ENCODE data around the gene OTULINL.
A peak's percentile ranks its signal among the peaks of the same experiment; 100 is the strongest.

The OTULINL gene

DNA sequence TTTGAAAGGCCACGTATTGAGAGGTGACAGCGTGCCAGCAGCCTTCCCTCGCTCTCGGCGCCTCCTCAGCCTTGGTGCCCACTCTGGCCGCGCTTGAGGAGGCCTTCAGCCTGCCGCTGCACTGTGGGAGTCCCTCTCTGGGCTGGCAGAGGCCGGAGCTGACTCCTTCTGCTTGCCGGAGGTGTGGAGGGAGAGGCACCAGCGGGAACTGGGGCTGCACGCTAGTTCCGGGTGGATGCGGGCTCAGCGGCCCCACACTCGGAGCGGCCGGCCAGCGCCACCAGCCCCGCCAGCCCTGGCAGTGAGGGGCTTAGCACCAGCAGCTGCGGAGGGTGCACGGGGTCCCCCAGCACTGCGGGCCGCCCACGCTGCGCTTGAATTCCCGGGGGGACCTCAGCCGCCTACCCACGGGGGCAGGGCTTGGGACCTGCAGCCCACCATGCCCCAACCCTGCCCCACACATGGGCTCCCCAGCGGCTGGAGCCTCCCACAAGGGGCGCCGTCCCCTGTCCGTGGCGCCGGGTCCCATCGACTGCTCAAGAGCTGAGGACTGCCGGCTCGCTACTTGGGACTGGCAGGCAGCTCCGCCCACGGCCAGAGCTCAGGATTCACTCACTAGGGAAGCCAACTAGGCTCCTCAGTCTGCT, 4.4 kb upstream of the OTULINL start:
- DNase-seq (ENCODE audit: low spot score): no peak

DNA sequence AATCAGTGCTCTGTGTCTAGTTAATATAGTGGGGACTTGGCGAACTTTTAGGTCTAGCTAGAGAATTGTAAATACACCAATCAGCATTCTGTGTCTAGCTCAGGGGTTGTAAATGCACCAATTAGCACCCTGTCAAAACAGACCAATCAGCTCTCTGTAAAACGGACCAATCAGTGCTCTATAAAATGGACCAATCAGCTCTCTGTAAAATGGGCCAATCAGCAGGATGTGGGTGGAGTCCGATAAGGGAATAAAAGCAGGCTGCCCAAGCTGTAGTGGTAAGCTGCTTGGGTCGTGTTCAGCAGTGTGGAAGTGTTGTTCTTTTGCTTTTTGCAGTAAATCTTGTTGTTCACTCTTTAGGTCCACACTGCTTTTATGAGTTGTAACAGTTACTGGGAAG, 3.6 kb upstream of the OTULINL start:
- DNase-seq (ENCODE audit: low spot score): no peak

DNA sequence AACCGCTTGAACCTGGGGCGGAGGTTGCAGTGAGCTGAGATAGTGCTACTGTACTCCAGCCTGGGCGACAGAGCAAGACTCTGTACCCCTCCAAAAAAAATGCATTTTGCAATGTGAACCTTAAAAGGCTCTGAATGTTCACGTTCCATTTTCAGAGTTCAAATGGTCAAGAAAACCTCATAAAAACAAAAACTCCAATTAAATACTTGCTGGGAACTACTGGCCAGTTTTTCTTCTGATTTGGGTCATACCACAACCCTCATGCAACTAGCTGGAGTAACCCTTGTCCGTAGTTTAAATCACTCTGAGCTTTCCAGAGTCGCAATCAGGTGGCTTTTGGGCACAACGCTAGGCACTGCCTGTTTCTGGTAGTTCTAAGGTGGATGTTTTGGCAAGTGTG, 2.3 kb upstream of the OTULINL start:
- no peak for DNase-seq (ENCODE audit: low spot score)

DNA sequence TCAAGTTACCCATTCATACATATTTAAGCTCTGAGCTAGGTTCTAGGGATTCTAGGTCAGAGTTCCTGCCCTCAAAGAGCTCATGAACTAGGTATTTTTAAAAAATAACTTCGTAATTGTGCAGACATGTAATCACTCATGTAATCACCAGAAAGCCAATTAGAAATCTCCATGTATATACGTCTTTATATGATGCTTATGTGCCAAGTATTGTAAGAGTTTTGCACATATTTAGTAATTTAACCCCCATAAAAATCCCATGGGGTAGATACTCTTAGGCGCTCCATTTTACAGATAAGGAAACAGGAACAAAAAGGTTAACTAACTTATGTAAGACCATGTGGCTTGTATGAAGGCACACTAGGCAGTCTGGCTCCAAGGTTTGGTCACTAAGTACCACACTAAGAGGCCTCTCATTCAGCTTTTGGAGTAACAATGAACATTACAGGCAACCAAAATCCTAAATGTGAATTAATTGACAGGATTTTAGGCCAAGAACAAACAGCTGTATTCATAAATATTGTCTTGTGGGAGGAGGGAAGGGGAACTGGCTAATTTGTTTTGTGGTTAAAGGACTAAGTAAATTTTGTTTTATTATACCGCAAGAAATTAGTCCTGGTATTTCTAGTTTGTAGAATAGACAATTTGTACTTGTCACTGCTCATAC, 1.7 kb upstream of the OTULINL start:
- DNase-seq (ENCODE audit: low spot score): no peak

DNA sequence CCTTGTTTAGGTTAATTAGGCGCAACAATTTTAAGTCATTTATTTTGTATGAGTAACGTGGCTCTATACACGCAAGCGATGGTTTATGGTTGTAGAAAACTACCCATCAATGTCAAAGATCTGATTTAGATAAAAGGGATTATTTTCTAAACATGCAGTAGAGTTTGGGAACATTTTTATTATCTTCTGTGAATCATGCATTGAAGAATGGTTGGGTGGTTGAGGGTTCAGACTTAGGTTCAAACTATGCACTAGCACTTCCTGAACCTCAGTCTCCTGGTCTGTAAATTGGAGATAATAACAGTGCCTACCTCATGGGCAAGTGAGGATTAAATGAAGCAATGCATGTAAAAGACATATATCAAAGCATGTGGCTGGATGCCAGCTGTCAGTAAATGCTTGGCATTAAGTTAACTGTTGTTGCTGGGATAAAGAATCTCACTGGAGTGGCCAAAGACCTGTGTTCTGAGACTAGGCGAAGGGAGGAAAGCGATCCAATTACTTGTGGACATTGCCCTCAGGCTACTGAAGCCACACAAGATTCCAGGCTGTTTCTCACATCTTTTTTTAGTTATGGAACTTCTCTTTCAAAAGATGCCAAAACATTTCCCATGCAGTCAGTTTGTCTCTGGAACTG, 1.1 kb upstream of the OTULINL start:
- peak; percentile 38 for DNase-seq (ENCODE audit: low spot score)

DNA sequence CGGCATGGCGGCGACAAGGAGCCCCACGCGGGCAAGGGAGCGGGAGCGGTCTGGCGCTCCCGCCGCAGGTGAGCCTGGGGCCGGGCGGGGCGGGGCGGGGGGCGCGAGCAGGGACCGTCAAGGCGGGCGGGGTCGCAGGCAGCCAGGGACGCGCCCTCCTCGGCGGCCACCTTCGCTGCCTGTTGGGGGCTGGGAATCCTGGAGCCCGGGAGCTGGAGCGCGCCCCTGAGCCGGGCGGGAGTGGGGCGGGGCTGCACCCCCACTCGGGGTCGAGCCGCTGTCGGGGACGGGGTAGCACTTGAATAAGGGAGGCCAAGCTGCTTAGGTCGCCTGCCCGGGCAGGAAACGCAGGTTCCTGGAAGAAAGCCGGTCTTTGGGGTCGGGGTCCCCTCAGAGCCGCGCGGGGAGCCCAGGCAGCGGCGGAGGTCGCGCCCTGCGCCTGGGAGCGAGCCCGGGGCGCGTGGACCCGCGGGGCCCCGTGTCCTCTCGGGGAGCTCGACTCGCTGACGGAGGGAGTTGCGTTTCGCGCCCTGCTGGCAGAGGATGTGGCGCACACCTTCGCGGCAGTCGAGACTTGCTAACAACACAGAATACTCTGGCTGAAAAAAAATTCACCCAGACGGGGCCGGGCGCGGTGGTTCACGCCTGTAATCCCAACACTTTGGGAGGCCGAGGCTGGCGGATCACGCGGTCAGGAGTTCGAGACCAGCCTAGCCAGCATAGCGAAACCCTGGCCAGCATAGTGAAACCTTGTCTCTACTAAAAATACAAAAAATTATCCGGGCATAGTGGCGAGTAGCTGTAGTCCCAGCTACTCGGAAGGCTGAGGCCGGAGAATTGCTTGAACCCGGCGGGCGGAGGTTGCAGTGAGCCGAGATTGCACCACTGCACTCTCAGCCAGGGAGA, 552 bp downstream of the OTULINL start:
- DNase-seq (ENCODE audit: low spot score): no peak

DNA sequence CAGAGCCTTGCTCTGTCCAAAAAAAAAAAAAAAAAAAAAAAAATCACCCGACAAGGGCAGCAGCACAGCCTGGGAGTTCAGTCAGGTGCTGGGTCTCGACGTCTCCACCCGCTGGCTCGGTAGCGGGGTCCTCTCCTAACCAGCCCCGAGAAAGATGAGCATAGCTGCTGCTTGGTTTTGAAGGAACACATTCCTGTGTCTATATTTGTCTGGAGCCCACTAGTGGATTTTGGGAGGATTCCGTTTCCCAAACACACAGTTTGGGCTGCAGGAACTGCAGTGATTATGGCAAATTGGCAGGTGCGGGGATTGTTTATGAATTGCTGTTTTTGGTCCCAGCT, 1.2 kb downstream of the OTULINL start:
- no peak for DNase-seq (ENCODE audit: low spot score)

DNA sequence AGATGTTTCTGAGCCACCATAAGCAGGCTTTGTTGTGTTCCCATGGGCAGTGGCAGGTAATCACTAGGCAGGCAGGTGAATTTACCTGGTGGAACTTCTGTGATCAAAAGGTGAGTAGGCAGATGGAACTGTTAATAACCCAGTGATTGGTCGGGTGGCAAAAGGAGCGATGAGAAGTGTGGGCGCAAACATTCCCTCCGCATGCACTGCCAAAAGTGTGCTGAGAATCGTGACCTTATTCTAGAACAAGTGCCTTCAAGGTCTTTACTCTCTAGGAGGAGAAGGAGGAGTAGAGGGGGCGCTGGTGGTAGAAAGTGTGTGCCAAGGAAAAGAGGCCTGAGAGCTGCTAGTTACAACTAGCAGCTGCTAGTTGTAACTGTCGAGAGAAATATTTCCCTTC, 3.3 kb downstream of the OTULINL start:
- no peak for DNase-seq (ENCODE audit: low spot score)

DNA sequence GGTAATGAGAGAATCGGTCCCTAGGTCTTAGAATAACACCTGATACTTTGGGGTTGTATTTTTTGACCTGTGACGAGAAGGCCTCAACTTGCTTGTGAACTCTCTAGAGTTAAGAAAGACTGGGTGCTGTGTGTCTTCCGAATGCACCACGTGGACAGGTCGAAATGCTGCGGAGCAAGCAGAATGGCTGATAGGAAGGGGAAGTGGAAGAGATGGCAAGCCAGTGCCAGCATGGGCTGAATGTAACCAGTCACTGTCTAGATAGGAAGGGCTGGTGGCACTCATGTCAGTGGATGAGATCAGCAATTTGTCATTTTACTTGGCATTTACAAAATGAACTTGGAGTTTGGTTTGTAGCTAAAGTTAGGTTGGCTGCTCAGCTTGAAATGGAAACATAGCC, 5.6 kb downstream of the OTULINL start:
- DNase-seq (ENCODE audit: low spot score): no peak

DNA sequence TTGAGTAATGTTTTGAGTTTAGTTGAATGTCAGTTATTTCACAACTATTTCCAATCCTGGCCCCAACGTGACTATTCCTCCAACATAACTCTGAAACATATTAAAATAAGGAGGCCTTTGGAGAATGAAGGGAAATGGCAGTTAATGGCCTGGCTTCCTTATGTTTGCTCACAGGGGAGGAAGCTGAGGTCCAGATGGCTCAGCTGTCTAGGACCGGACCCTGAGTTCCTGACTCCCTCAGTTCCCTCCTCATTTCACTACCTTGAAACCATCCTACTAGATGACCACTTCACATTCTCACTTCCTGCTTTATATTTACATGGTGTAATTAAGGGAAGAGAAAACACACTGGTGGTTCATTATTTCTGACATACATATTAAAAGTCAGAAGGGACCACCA, 6.6 kb downstream of the OTULINL start:
- DNase-seq (ENCODE audit: low spot score): no peak

DNA sequence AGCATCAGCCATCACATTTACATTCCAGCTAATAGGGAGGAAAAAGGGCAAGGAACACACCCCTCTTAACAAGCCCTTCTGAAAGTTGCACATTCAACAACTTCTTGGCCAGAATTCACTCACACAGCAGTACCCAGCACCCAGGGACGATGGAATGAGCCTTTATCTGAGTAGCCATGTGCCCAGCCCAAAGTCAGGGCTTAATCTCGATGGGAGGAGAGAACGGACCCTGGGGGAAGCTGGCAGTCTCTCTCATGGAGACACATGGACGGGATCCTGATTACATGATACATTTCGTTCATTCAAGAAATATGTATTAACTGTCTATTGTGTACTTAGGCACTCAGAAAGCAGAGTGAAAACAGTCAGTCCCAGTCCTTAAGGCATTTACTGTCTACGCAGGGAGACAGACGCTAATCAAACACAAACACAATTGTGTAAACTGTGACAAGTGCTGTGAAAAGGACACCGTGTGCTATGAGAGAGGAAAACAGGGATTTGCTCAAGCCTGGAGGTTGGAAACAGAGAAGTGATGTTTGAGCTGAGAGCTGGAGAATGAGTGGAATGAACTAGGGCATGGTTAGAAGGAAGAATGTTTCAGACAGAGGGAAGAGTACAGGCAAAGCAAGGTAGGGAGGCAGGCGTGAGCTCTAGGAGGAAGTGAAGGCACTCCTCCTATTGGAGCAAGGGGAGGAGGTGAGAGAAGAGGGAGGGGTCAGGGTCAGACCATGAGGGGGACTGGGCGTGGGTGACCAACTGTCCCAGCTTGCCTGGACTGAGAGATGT, 7.4 kb downstream of the OTULINL start:
- DNase-seq (ENCODE audit: low spot score): no peak

DNA sequence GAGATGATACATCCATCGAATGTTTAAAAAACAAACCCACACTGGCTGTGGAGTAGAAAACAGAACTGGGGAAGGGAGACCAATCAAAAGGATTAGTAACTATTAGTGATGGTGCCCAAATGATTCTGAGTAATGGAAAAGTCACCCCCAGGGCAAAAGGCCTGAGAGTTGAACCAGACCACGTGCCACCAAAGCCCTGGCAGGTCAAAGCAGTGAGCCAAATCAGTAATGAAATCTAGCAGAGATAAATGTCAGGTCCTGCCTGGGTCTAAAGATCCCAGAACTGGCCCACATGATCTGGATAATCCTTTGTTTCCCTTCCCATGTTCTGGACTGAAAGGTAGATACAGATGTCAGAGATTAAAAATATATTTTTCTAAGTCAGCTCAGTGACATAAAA, 9.4 kb downstream of the OTULINL start:
- no peak for DNase-seq (ENCODE audit: low spot score)

DNA sequence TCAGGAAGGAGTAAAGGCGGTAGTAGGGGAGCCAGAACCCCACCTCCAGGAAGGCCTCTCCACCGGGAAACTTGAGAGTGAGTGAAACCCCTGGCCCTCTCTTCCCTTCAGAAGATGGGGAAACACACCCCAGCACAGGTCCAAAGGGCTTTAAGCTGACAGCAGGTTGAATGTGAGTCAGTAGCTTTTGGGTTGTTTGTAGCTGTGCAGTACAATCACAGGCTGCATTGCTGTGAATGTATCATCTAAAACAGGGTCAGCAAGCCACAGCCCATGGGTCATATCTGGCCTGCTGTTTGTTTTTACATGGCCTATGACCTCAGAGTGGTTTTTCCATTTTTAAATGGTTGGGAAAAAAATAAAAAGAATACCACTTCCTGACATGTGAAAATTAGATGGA, 10.0 kb downstream of the OTULINL start:
- DNase-seq (ENCODE audit: low spot score): no peak

DNA sequence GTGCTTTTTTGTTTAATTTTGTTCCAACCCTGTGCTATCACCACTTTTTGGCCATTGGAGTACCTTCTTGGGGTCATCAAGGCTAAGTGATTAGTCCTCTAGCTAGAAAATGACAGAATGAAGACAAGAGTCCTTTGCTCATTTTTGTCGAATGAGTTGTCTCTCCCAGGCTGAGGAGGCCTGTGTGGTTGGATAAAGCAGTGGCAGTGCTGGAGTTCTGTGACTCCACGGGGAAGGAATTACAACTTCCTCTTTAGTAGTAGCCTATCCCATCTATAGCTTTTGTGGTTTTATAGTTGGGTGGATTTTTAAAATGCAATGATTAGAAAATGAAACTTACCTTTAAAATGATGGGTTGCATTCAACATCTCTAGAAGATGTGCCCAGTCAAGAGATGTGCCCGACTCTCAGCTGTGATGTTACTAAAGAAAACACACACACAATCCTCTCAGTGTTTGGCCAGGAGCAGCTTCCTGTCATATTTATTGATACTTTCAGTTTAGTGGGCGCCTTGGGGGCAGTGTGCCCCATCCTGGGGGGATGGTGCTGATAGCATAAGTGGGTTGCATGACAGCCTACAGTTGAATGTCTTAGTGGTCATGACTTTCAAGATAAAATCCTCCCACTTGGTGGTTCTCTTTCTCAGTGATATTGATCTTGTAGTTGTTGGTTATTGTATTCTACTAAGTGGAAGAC, 11.9 kb downstream of the OTULINL start:
- DNase-seq (ENCODE audit: low spot score): peak; percentile 72

DNA sequence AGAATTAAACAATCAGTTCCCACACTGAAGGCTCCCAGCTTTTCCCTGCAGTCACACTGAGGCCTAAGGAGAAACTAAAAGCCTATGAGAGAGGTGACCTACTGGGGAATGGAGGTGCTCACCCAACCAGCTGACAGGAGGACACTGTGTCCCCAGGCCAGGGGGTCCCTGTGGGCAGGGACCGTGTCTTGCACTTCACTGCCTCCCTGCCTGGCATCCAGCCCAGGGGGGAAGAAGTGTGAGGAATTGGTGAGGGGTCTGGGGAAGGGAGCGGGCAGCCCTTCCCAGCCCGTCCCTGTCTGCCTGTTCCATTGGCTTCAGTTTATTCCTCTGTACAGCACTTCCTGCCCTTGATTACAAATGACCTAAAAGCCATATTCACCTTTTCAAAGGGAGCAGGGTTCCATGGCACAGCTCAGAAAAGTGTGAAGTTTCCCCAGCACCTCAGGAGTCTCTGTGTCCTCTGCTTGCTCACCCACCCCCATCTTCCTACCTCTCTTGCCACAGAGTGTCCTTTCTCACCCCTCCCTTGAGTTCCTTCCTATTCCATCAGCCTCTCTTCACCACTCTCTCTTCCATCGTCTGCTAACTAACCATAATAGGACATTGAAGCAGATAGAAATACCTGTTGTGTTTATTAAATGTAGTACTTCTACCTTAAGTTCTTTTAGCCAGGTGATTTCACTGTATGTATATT, 12.9 kb downstream of the OTULINL start:
- no peak for DNase-seq (ENCODE audit: low spot score)

DNA sequence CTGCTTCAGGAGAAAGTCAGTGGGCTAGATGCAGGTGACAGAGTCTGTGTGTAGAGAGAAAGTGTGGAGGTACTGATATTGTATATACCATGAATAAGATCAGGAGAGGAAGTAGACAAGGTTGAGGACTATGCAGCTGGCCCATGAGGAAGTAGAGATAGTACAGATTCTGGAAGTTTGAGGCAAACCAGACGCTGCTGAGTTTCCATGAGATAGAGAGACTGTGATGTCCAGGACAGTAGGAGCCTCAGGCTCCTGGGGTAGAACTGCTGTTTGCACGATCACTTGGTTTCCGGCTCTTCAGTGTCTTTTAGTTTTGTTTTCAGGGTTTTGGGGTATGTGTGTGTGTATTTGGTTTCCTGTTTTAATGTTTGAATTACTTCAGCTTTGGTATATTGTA, 13.6 kb downstream of the OTULINL start:
- no peak for DNase-seq (ENCODE audit: low spot score)

DNA sequence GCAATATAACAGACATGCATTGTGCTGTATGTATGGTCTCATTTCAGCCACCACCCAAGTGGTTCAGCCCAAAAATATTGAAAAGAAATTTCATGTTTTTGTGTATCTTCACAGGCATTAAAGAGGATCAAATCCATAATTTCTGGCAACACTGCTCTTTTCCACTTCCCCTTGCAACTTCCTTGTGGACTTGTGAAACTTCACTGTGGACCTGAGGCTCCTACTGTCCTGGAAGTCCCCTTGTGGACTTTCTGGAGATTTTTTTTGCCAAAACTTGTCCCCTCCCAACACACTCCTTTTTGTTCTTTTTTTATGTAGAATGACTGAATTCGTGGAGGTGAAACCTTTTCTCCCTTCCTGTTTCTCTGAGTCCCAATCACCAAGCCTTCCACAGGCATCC, 14.3 kb downstream of the OTULINL start:
- no peak for DNase-seq (ENCODE audit: low spot score)

DNA sequence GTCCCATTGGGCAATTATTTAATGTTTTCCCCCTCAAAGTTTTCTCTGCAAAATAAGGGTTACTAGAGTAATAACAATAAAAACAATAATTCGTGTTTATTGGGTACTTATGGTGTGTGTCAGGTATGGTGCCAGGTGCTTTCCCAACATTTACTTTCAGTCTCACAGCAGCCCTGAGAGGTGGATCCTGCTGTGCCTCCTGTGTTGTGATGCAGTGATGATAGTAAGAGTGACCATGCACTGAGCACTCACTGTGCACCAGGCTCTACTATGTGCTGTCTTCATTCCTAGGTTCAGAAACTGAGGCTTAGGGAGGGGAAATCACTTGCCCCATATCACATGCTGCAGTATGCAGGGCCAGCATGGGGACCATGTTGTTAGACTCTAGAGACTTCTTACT, 15.5 kb downstream of the OTULINL start:
- no peak for DNase-seq (ENCODE audit: low spot score)

DNA sequence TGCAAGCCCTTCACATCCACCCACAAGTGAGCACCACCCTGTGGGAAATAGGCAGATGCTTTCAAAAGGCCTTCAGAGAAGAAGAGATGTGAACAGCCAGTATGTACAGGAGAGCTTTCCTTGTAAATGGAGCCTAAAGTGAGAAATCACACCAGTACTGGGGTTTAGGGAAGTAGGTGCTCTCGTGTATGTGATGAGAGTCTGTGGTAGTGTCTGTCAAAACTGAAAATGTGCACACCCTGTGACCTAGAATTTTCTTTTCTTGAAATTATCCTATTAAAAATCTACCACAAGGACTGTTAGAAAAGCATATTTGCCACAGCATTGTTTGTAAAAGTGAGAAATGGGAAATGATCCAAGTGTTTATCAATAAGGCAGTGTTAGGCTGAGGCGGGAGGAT, 16.6 kb downstream of the OTULINL start:
- no peak for DNase-seq (ENCODE audit: low spot score)

DNA sequence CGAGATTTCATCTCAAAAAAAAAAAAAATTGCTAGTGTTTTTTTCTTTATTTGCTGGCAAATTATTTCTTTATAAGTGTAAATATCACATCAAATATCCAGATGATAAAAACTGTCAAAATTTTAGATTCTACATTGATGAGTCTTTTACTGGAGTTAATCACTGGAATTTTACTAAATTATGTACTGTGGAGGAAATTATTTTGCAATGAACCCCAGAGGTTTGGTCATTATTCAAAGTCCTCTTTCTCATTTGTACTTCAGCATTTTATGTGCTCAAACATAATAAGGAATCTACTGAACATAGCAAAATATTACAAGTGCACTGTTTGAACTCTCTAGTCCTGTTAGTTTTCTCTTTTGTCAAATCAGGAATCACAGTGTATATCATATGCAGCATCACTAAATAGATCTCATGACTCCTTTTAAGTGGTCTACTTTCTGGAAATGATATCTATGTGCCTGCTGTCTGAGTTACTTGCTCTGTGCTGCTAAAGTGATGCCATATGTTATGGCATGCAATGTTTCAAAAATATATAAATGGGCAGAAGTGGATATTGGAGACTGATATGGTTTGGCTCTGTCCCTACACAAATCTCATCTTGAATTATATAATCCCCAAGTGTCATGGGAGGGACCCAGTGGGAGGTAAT, 18.0 kb downstream of the OTULINL start:
- DNase-seq (ENCODE audit: low spot score): no peak

Measured in AG08395 (cell line).